ENCODE results near the gene IFT43.

IFT43 gene

GRCh38 chr14:76129851-76130576 lies 144.5 kb downstream of the IFT43 start:
- DNase-seq (ENCODE audit: extremely low read depth, insufficient read length), result no peak
- Histone ChIP-seq H3K4me3 (replicated peaks; ENCODE audit: low read depth, low read length) (no peak overlapping the region), H3K36me3 (ENCODE audit: control insufficient read depth, insufficient read depth, low read length) (no peaks in the 10 kb centered on the region), H3K27me3 (replicated peaks; ENCODE audit: control insufficient read depth, insufficient read depth, low read length) (no peaks in the 10 kb centered on the region; the same call in 1 of the 2 replicates)
- TF ChIP-seq, protein P1, sequence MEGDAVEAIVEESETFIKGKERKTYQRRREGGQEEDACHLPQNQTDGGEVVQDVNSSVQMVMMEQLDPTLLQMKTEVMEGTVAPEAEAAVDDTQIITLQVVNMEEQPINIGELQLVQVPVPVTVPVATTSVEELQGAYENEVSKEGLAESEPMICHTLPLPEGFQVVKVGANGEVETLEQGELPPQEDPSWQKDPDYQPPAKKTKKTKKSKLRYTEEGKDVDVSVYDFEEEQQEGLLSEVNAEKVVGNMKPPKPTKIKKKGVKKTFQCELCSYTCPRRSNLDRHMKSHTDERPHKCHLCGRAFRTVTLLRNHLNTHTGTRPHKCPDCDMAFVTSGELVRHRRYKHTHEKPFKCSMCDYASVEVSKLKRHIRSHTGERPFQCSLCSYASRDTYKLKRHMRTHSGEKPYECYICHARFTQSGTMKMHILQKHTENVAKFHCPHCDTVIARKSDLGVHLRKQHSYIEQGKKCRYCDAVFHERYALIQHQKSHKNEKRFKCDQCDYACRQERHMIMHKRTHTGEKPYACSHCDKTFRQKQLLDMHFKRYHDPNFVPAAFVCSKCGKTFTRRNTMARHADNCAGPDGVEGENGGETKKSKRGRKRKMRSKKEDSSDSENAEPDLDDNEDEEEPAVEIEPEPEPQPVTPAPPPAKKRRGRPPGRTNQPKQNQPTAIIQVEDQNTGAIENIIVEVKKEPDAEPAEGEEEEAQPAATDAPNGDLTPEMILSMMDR (IDR thresholded peaks at IDR 0.05; ENCODE audit: insufficient read depth, low read length, poor library complexity, severe bottlenecking), result no peak

DNA sequence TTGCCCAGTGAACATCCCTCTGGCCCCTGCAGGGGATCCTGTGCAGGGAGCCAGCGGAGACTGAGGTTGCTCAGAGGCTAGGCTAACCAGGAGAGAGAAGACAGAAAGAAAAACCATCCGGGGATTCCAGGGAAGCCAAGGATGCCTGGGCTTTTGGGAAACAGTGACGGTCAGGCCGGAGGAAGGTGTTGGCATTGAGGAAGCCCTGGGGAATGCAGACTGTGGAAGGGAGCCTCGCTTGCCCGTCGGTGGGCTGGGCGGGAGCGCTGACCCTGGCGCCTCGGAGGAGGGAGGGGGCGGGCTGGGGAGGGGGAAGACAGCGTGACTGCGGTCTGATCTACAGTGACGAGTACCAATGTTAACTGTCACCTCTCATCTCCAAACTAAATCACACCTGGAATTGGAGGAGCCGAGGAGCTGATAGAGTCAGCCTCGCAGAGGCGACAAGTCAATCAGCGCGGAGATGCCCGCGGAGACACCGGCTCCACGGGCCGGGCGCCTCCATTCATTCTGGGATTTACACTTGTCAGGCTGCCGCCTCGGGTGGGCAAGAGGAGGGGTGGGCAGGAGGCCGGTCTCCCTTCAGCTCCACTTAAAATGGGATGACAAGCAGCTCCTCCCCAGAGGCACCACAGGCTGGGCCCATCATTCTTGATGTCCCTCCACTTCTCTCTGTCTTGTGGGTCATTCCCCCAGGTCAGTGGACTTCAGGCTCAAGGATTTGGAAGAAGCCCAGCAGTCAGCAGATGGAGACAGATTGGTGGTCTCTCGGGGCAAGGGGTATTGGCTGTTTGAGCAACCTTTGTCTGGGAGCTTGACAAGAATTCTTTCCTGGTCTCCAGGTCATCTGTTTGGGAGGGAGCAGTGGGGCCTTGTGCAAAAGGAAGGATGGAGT lies 145.8 kb downstream of the IFT43 start:
- H3K4me3 ChIP-seq (replicated peaks; ENCODE audit: low read depth, low read length), result no peak overlapping the region
- no peaks in the 10 kb centered on the region for H3K36me3 ChIP-seq (ENCODE audit: control insufficient read depth, insufficient read depth, low read length)
- DNase-seq (ENCODE audit: extremely low read depth, insufficient read length), result no peak
- no peaks in the 10 kb centered on the region; the same call in 1 of the 2 replicates for H3K27me3 ChIP-seq (replicated peaks; ENCODE audit: control insufficient read depth, insufficient read depth, low read length)
- TF ChIP-seq, protein P1 (IDR thresholded peaks at IDR 0.05; ENCODE audit: insufficient read depth, low read length, poor library complexity, severe bottlenecking), result no peak

GRCh38 chr14:76133103-76133502 lies 147.5 kb downstream of the IFT43 start:
- Histone ChIP-seq H3K36me3 (ENCODE audit: control insufficient read depth, insufficient read depth, low read length) (no peaks in the 10 kb centered on the region), H3K27me3 (replicated peaks; ENCODE audit: control insufficient read depth, insufficient read depth, low read length) (no peaks in the 10 kb centered on the region; the same call in 1 of the 2 replicates), H3K4me3 (replicated peaks; ENCODE audit: low read depth, low read length) (no peak overlapping the region)
- no peak for DNase-seq (ENCODE audit: extremely low read depth, insufficient read length)
- TF ChIP-seq, protein P1 (IDR thresholded peaks at IDR 0.05; ENCODE audit: insufficient read depth, low read length, poor library complexity, severe bottlenecking), result no peak
